Ascending aorta (tissue), 2 donors: Measurements from ENCODE around the gene MYL10. TPM values are rescaled to one million over a fixed set of nuclear protein-coding genes. Genes with fewer than 3 reads are reported as not detected.
"Not testable (repeated sequence)": the region's sequence is repeated elsewhere in the genome, so short reads cannot be mapped to it uniquely, and the experiment has no call there.

ENCODE experiments used
- DNase-seq, 2 donors: peaks; one replicate each; pipeline ENCODE4 v3.0.0-alpha.2; 2019; ENCODE audit warnings: low spot score in 2 of 2
- H3K27ac ChIP-seq, 2 donors: fragments of 200-600 bp; sonication (generic); one replicate each; pipeline ENCODE4 v1.5.1; 2016 to 2017; ENCODE audit warnings: mild to moderate bottlenecking in 1 of 2
- H3K27me3 ChIP-seq: fragments of 200-600 bp; sonication (generic); one replicate; pipeline ENCODE4 v1.5.1; 2017
- H3K36me3 ChIP-seq, 2 donors: fragments of 200-600 bp; sonication (generic); one replicate each; pipeline ENCODE4 v1.5.1; 2016
- H3K4me1 ChIP-seq, 2 donors: fragments of 200-600 bp; sonication (generic); one replicate each; pipeline ENCODE4 v1.5.1; 2016 to 2017; ENCODE audit warnings: mild to moderate bottlenecking in 1 of 2
- H3K4me3 ChIP-seq, 2 donors: fragments of 200-600 bp; sonication (generic); one replicate each; pipeline ENCODE4 v1.5.1; 2016 to 2017; ENCODE audit warnings: mild to moderate bottlenecking in 1 of 2
- H3K9me3 ChIP-seq, 2 donors: fragments of 200-600 bp; sonication (generic); one replicate each; pipeline ENCODE4 v1.5.1; 2016
- intact Hi-C: fragments of 100-400 bp; cut with DNase I; formaldehyde crosslinking; loops from one replicate; pipeline ENCODE4 v1.15.1; 2023
- total RNA-seq: library from RNA; depleted of rRNA; stranded (reverse); fragments of >200 nt; gene quantifications from one replicate; pipeline ENCODE4 v1.1.0, GENCODE V29; 2016
- TF ChIP-seq, protein P1 (sequence below), 3 experiments: fragments of 200-600 bp in 2 of 3; fragments of 450-650 bp in 1 of 3; sonication (generic) in 2 of 3; IDR thresholded peaks; one replicate each; pipeline ENCODE4 v1.5.1; 2016 to 2019; ENCODE audit warnings: antibody characterized with exemption in 3 of 3, mild to moderate bottlenecking in 1 of 3, moderate library complexity in 1 of 3

MYL10 gene
- total RNA-seq, 1 donor from 2014 or later, result not detected

GRCh38 chr7:101651112-101651511, 22.0 kb upstream of the MYL10 start:
- no peak overlapping the region for H3K27ac ChIP-seq
- no peaks in the 10 kb centered on the region for H3K9me3 ChIP-seq
- no peaks in the 10 kb centered on the region for H3K36me3 ChIP-seq
- no peak overlapping the region for H3K4me3 ChIP-seq
- no peak for DNase-seq
- H3K27me3 ChIP-seq, result no peaks in the 10 kb centered on the region
- H3K4me1 ChIP-seq, result no peaks in the 10 kb centered on the region
- TF ChIP-seq, protein P1, sequence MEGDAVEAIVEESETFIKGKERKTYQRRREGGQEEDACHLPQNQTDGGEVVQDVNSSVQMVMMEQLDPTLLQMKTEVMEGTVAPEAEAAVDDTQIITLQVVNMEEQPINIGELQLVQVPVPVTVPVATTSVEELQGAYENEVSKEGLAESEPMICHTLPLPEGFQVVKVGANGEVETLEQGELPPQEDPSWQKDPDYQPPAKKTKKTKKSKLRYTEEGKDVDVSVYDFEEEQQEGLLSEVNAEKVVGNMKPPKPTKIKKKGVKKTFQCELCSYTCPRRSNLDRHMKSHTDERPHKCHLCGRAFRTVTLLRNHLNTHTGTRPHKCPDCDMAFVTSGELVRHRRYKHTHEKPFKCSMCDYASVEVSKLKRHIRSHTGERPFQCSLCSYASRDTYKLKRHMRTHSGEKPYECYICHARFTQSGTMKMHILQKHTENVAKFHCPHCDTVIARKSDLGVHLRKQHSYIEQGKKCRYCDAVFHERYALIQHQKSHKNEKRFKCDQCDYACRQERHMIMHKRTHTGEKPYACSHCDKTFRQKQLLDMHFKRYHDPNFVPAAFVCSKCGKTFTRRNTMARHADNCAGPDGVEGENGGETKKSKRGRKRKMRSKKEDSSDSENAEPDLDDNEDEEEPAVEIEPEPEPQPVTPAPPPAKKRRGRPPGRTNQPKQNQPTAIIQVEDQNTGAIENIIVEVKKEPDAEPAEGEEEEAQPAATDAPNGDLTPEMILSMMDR (IDR thresholded peaks at IDR 0.05), result no peak
- intact Hi-C loops, result no loop called here

DNA sequence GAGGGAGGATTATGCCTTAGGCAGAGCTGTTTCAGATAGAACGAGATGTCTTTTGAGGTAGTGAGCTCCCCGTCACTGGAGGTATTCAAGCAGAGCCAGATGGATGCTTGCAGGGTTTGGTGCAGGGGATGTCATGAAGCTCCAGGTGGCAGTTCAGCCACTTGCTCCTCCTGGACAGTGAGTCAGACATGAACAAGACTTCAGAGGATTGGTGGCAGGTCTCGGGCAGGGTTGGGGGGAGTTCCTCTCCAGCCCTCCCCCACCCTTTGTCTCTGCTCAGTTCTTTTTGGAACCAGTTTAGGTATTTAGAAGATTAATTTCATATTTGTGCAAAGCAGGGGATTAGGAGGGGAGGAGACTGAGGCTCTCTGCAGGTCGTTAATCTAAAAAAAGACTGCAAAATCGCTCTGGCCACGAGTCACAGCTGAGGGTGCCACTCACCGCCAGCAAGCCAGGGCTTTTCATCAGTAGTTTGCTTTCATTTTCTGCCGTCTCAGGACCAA, 21.5 kb upstream of the MYL10 start:
- Histone ChIP-seq H3K27ac (no peak overlapping the region), H3K9me3 (no peaks in the 10 kb centered on the region), H3K4me3 (no peak overlapping the region), H3K4me1 (no peaks in the 10 kb centered on the region), H3K27me3 (no peaks in the 10 kb centered on the region), H3K36me3 (no peaks in the 10 kb centered on the region)
- intact Hi-C loops, result no loop called here
- TF ChIP-seq, protein P1 (IDR thresholded peaks at IDR 0.05), result no peak
- no peak for DNase-seq

GRCh38 chr7:101647876-101648275, 18.8 kb upstream of the MYL10 start:
- DNase-seq, H3K27me3 ChIP-seq, intact Hi-C loops, H3K9me3 ChIP-seq, H3K36me3 ChIP-seq, H3K4me1 ChIP-seq, H3K27ac ChIP-seq, H3K4me3 ChIP-seq: not testable (repeated sequence)

GRCh38 chr7:101645951-101646350, 16.9 kb upstream of the MYL10 start:
- intact Hi-C loops, result no loop called here
- TF ChIP-seq, protein P1 (IDR thresholded peaks at IDR 0.05), result no peak
- no peak overlapping the region for H3K4me3 ChIP-seq

GRCh38 chr7:101644879-101645278, 15.8 kb upstream of the MYL10 start:
- Histone ChIP-seq H3K27ac (no peak overlapping the region), H3K36me3 (no peaks in the 10 kb centered on the region), H3K9me3 (no peaks in the 10 kb centered on the region), H3K4me1 (no peaks in the 10 kb centered on the region), H3K4me3 (peak overlapping the region; percentile 6 to 35), H3K27me3 (no peaks in the 10 kb centered on the region)
- TF ChIP-seq, protein P1 (IDR thresholded peaks at IDR 0.05), result no peak
- intact Hi-C loops, result no loop called here
- DNase-seq, result no peak

More at GRCh38 chr7:101645951-101646350, 16.9 kb upstream of the MYL10 start:
- Histone ChIP-seq H3K9me3 (no peaks in the 10 kb centered on the region), H3K36me3 (no peaks in the 10 kb centered on the region), H3K4me1 (no peaks in the 10 kb centered on the region), H3K27ac (no peak overlapping the region), H3K27me3 (no peaks in the 10 kb centered on the region)
- DNase-seq, result no peak

- H3K27ac ChIP-seq, H3K27me3 ChIP-seq, H3K4me3 ChIP-seq, H3K4me1 ChIP-seq, DNase-seq, H3K36me3 ChIP-seq, intact Hi-C loops, H3K9me3 ChIP-seq: not testable (repeated sequence)
Measured at GRCh38 chr7:101639127-101639526, 10.0 kb upstream of the MYL10 start.
